GM15510 (cell line): ENCODE measurements around the gene ABCA4.

ENCODE experiments used
- POLR2A ChIP-seq: IDR thresholded peaks from 3 replicates; pipeline ENCODE4 v1.6.1; 2011; ENCODE audit warnings: borderline replicate concordance; ENCODE audit not compliant: insufficient read length; ENCODE audit errors: extremely low read depth

ABCA4 gene

GRCh38 chr1:93961443-93961842, 159.5 kb downstream of the ABCA4 start:
- no peak for TF ChIP-seq POLR2A

DNA sequence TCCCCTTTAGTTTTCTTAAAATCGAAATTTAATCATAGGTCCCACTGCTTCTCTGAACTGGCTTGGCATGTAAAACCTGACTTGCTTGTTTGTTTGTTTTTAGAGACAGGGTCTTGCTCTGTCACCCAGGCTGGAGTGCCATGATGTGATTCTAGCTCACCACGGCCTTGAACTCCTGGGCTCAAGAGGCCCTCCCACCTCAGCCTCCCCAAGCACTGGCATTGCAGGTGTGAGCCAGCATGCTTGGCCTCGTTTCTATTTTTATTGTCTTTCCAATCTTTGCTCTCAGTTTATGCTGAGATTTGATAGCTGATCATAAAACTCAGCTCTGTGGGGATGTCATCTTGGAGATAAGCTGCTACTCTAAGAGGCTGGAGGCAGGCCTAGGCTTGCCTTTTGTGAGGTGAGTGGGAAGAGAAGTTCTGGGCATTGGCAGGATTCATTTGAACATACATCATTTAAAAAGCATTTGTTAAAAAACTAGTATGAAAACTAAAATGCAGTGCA, 160.3 kb downstream of the ABCA4 start:
- TF ChIP-seq POLR2A = no peak

DNA sequence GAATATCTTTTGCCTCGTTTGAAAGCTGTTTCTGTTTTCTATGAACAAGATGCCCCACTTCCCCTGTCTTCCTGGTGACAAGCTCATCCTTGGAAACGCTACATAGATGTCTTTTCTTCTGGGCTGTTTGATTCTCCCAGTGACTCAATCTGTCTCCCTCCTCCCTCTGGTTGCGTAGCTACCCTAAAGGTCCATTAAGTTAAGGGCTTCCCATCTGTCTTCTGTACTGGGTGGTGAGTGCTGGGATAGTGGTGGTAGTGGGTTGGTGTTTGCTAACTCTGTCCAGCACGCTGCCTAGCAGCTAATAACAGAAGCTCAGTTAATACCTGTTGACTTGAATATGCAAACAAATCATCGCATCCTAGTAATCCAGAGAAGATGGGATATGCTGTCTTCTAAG, 161.5 kb downstream of the ABCA4 start:
- TF ChIP-seq POLR2A = no peak

- TF ChIP-seq POLR2A = no peak
These were observed 162.2 kb downstream of the ABCA4 start for GRCh38 chr1:93958726-93959100.

- TF ChIP-seq POLR2A = no peak
These were observed 162.8 kb downstream of the ABCA4 start for GRCh38 chr1:93958032-93958725.

DNA sequence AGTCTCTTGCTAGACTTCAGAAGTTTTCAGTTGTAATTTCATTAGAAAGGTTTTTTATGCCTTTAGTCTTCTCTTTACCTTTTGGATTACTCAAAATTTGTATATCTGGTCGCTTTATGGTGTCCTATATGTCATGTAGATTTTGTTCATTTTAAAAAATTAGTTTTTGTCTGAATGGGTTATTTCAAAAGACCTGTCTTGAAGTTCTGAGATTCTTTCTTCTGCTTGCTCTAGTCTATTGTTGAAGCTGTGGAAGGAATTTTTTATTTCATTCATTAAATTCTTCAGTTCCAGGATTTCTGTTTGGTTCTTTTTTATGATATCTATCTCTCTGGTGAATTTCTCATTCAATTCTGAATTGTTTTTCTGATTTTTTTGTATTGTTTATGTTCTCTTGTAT, 165.2 kb downstream of the ABCA4 start:
- TF ChIP-seq POLR2A = no peak
